Left lung (tissue), 10 donors: ENCODE results near the gene TMEM167B. TPM values are rescaled to one million over a fixed set of nuclear protein-coding genes. Genes with fewer than 3 reads are reported as not detected.

Source experiments
- ATAC-seq: fragments of 200-7000 bp; cut with Tn5 transposase; one replicate; pipeline ENCODE4 v1.9.1; 2020; ENCODE audit warnings: moderate library complexity
- DNase-seq, 4 donors: peaks; one replicate each; pipeline ENCODE4 v3.0.0-alpha.2; 2013 to 2020
- H3K27ac ChIP-seq, 2 donors: fragments of 200-600 bp; sonication (generic) in 1 of 2; one replicate each; pipeline versions ENCODE4 v1.5.0 to v1.8.0; 2020 to 2021
- H3K27me3 ChIP-seq, 2 donors: fragments of 200-600 bp; sonication (generic) in 1 of 2; one replicate each; pipeline versions ENCODE4 v1.5.0 to v1.8.0; 2020 to 2021
- H3K36me3 ChIP-seq, 2 donors: fragments of 200-600 bp; sonication (generic) in 1 of 2; one replicate each; pipeline versions ENCODE4 v1.5.0 to v1.8.0; 2020 to 2021
- H3K4me1 ChIP-seq, 2 donors: fragments of 200-600 bp; one replicate each; pipeline ENCODE4 v1.8.0; 2021
- H3K4me3 ChIP-seq, 2 donors: fragments of 200-600 bp; sonication (generic) in 1 of 2; one replicate each; pipeline versions ENCODE4 v1.5.0 to v1.8.0; 2020 to 2021; ENCODE audit warnings: mild to moderate bottlenecking in 1 of 2
- H3K9me3 ChIP-seq, 2 donors: fragments of 200-600 bp; sonication (generic) in 1 of 2; one replicate each; pipeline versions ENCODE4 v1.5.0 to v1.8.0; 2020 to 2021
- intact Hi-C, 2 donors: fragments of 100-400 bp; cut with DNase I; formaldehyde crosslinking; loops; one replicate each; pipeline versions ENCODE4 v1.11.2 to v1.14.2; 2022
- polyA plus RNA-seq, 6 donors: library from polyadenylated mRNA; unstranded; fragments of 120-200 nt; gene quantifications; one replicate each; pipeline ENCODE4 v1.2.1, GENCODE V29; 2013; ENCODE audit not compliant: insufficient read length in 6 of 6
- total RNA-seq, 2 donors: library from RNA; stranded (reverse); fragmentation: NEBNext Ultra II Directional; extraction: Animal tissue kit (Norgen Biotek cat#: 25700); gene quantifications; one replicate each; pipeline ENCODE4 v1.2.1, GENCODE V29; 2021
- TF ChIP-seq, protein P1 (sequence below), 2 donors: fragments of 200-600 bp; sonication (generic) in 1 of 2; IDR thresholded peaks; one replicate each; pipeline versions ENCODE4 v1.5.0 to v1.8.0; 2021; ENCODE audit warnings: antibody characterized with exemption in 2 of 2
- donor health status: DM: no; HTN: yes; CAD: no.
- donor health status: DM: no; HTN: no; CAD: no.

Gene TMEM167B
- total and polyA plus RNA-seq, 8 donors, result 33.5 to 47.2 (median 42.0) TPM

DNA sequence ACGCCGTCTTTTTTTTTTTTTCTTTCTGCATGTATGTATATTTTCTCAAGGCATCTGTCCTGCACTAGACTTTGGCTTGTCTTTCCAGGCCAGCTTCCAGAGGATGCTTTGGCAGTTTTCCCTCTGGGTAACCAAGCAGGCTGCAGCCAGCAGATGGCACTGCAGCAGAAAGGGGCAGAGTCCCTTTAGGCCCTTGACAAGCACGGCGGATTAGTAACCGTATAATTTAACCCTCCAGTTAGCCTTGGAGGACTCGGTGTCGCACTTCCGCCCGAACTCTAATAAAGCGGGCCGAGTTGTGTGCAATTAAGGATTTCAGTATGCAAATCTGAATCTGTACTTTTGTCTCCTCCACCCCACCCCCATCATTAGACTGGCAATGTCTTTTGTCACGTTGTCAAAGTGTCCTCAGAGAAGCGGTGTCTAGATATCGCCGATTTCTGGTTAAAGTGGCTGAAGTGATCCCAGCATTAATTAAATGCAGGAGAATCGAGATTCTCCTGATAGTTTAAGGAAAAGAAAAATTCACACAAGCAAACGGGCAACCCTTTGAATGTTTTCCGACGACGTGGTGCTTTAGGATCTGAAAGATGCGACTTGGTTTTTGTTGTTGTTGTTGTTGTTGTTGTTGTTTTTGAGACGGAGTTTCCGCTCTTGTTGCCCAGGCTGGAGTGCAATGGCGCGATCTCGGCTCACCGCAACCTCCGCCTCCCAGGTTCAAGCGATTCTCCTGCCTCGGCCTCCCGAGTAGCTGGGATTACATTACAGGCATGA, 1.1 kb upstream of the TMEM167B start:
- TF ChIP-seq, protein P1, sequence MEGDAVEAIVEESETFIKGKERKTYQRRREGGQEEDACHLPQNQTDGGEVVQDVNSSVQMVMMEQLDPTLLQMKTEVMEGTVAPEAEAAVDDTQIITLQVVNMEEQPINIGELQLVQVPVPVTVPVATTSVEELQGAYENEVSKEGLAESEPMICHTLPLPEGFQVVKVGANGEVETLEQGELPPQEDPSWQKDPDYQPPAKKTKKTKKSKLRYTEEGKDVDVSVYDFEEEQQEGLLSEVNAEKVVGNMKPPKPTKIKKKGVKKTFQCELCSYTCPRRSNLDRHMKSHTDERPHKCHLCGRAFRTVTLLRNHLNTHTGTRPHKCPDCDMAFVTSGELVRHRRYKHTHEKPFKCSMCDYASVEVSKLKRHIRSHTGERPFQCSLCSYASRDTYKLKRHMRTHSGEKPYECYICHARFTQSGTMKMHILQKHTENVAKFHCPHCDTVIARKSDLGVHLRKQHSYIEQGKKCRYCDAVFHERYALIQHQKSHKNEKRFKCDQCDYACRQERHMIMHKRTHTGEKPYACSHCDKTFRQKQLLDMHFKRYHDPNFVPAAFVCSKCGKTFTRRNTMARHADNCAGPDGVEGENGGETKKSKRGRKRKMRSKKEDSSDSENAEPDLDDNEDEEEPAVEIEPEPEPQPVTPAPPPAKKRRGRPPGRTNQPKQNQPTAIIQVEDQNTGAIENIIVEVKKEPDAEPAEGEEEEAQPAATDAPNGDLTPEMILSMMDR (IDR thresholded peaks at IDR 0.05), result peak; percentile 34 to 61
- Histone ChIP-seq H3K9me3 (no peaks in the 10 kb centered on the region), H3K4me1 (peaks cover 0 to 45% of the 10 kb centered on the region in 2 donors), H3K27me3 (no peaks in the 10 kb centered on the region), H3K27ac (peak overlapping the region; percentile 96 to 99), H3K36me3 (peaks cover 0 to 17% of the 10 kb centered on the region in 2 donors), H3K4me3 (peak overlapping the region; percentile 74 to 90)
- peak; percentile 57 for ATAC-seq
- peak in 3 of 4 donors; percentile 72 to 88 (median 78) for DNase-seq
- intact Hi-C loops, result no loop called here

DNA sequence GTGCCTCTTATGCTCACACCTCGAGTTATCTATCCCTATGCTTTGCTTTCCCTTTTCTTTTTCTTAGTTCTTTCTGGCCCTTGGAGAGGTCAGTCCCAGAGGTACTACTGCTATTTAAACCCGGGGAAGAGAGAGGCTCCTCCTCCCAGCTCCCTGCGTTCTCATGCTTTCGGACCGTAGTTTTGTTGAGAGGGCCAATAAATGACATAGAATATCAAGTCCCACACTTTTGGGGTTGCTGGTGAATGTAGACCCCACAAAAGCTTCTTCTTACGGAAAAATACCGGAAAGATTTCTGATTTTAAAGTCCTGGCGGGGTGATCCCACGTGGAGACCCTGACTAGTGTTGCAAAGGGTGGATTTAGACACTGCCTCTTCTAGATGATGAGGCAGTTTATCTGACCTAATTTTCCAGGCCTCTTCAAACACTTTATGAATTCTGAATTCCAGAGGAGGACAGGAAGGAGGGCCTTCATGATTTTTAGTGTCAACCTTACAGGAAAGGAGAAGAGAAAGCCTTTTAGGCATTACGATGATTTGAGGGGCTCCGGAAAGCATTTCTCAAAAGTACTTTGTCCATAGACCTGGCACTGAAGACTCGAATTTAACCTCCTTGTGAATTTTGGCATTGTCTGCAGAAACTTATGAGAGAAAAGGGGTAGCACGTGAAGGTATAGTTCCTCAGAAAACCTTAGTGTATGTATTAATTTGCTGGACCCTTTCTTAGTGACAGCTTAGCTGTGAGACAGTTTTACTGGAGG, 694 bp downstream of the TMEM167B start:
- intact Hi-C loops, result no loop called here
- TF ChIP-seq, protein P1 (IDR thresholded peaks at IDR 0.05), result no peak
- Histone ChIP-seq H3K27ac (peak overlapping the region; percentile 96 to 99), H3K4me1 (peaks cover 0 to 62% of the 10 kb centered on the region in 2 donors), H3K4me3 (peak overlapping the region; percentile 74 to 90), H3K36me3 (peaks cover 0 to 25% of the 10 kb centered on the region in 2 donors), H3K9me3 (no peaks in the 10 kb centered on the region), H3K27me3 (no peaks in the 10 kb centered on the region)
- DNase-seq (no peak), ATAC-seq (peak; percentile 78)

DNA sequence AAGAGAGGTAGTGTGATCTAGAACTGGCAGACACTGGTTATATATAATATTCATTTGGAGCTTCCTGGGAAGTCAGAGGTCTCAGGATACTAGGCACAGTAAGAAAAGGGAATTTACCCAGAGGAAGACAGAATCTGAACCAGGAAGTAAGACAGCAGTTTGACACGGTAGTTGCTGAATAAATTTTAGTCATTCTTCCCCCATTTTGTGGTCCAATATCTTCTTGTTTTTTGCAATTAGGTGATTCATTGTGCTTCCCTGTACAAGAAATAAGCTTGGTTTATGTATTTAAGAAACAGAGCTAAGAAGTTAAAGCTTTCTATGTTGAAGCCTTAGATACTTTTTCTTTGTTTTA, 1.3 kb downstream of the TMEM167B start:
- TF ChIP-seq, protein P1 (IDR thresholded peaks at IDR 0.05), result no peak
- DNase-seq (no peak), ATAC-seq (no peak)
- H3K4me3 ChIP-seq, result peak overlapping the region; percentile 74 to 90
- intact Hi-C loops, result no loop called here
- peak overlapping the region; percentile 96 to 99 for H3K27ac ChIP-seq
- no peaks in the 10 kb centered on the region for H3K9me3 ChIP-seq
- H3K4me1 ChIP-seq, result peaks cover 0 to 61% of the 10 kb centered on the region in 2 donors
- H3K27me3 ChIP-seq, result no peaks in the 10 kb centered on the region
- peaks cover 0 to 25% of the 10 kb centered on the region in 2 donors for H3K36me3 ChIP-seq

DNA sequence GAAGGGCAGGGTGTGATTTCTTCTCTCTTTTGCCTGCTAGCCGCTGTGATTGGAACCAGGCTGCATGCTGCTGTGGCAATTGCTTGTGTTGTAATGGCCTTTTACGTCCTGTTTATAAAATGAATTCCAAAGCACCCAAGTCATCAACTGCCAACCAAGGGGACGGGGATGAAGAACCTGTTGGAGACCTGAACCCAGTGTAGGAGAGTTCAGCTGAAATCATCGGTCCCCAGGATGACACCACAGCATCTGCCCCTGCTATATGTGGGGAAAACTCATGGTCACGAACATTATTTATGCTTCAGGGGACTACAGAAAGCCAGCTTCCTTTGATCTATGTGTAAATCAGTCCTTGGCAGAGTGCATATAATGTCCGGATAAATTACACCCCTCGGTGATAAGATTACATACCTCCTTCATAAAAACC, 3.8 kb downstream of the TMEM167B start:
- no peaks in the 10 kb centered on the region for H3K9me3 ChIP-seq
- H3K27ac ChIP-seq, result peak overlapping the region in 1 of 2 donors; percentile 38
- DNase-seq (no peak), ATAC-seq (no peak)
- peaks cover under 1 to 57% of the 10 kb centered on the region in 2 donors for H3K4me1 ChIP-seq
- no peaks in the 10 kb centered on the region for H3K27me3 ChIP-seq
- peaks cover 0 to 25% of the 10 kb centered on the region in 2 donors for H3K36me3 ChIP-seq
- no peak overlapping the region for H3K4me3 ChIP-seq
- intact Hi-C loops, result no loop called here
- TF ChIP-seq, protein P1 (IDR thresholded peaks at IDR 0.05), result no peak

DNA sequence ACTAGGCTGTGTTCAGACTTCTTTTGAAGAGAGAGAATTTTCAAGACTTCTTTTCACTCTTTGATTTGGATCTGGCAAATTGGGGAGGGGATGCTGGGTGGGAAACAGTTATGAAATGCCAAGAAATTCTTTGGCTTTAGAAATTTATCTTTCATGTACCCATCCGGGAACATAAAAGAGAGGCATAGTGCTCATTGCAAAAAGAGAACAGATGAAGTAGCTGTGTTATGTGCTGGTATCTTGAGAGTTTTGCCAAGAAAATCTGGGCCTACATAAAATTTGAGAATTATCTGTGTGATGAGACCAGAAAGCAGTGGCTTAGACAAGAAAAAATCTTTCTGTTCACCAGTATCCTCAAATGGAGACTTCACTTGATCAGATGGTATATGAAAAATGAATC, 4.3 kb downstream of the TMEM167B start:
- H3K9me3 ChIP-seq, result no peaks in the 10 kb centered on the region
- no peak overlapping the region for H3K4me3 ChIP-seq
- DNase-seq, result no peak
- H3K27me3 ChIP-seq, result no peaks in the 10 kb centered on the region
- TF ChIP-seq, protein P1 (IDR thresholded peaks at IDR 0.05), result no peak
- peaks cover 0 to 25% of the 10 kb centered on the region in 2 donors for H3K36me3 ChIP-seq
- intact Hi-C loops, result no loop called here
- no peak for ATAC-seq
- H3K27ac ChIP-seq, result peak overlapping the region in 1 of 2 donors; percentile 13
- peaks cover 4 to 57% of the 10 kb centered on the region in 2 donors for H3K4me1 ChIP-seq
